Liver (tissue), 9 donors: ENCODE data around the gene RELCH. TPM values are rescaled to one million over a fixed set of nuclear protein-coding genes. Genes with fewer than 3 reads are reported as not detected.

Experiments
- DNase-seq: peaks from one replicate; pipeline ENCODE4 v3.0.0-alpha.2; 2017; ENCODE audit warnings: low spot score
- H3K27ac ChIP-seq, 2 donors: one replicate each; pipeline ENCODE4 v1.7.0; 2013; ENCODE audit warnings: inconsistent platforms in 2 of 2, low read length in 2 of 2, control low read depth in 1 of 2, low read depth in 1 of 2, mild to moderate bottlenecking in 1 of 2
- H3K27me3 ChIP-seq, 4 donors: one replicate each; pipeline versions ENCODE4 v1.6.1 to v1.7.0; 2013; ENCODE audit warnings: low read length in 3 of 4, inconsistent platforms in 1 of 4, mild to moderate bottlenecking in 1 of 4, moderate library complexity in 1 of 4; ENCODE audit not compliant: control insufficient read depth in 4 of 4, insufficient read depth in 4 of 4
- H3K36me3 ChIP-seq, 4 donors: one replicate each; pipeline versions ENCODE4 v1.6.1 to v1.7.0; 2013; ENCODE audit warnings: low read length in 3 of 4, mild to moderate bottlenecking in 3 of 4, low read depth in 1 of 4, moderate library complexity in 1 of 4; ENCODE audit not compliant: control insufficient read depth in 4 of 4, insufficient read depth in 3 of 4
- H3K4me1 ChIP-seq, 4 donors: one replicate each; pipeline versions ENCODE4 v1.6.1 to v1.7.0; 2013; ENCODE audit warnings: low read length in 3 of 4, mild to moderate bottlenecking in 3 of 4, moderate library complexity in 1 of 4; ENCODE audit not compliant: control insufficient read depth in 4 of 4, insufficient read depth in 4 of 4
- H3K4me3 ChIP-seq, 3 donors: one replicate each; pipeline versions ENCODE4 v1.6.1 to v1.7.0; 2013; ENCODE audit warnings: low read length in 3 of 3, control low read depth in 1 of 3, low read depth in 1 of 3, mild to moderate bottlenecking in 1 of 3
- H3K9ac ChIP-seq, 2 donors: one replicate each; pipeline ENCODE4 v1.7.0; 2013; ENCODE audit warnings: low read length in 2 of 2, mild to moderate bottlenecking in 2 of 2, moderate library complexity in 2 of 2, control low read depth in 1 of 2, low read depth in 1 of 2
- H3K9me3 ChIP-seq, 4 donors: one replicate each; pipeline versions ENCODE4 v1.6.1 to v1.7.0; 2013; ENCODE audit warnings: low read length in 3 of 4; ENCODE audit not compliant: control insufficient read depth in 4 of 4
- ATF3 ChIP-seq: IDR thresholded peaks from 2 replicates; pipeline ENCODE4 v1.6.1; 2016; ENCODE audit warnings: antibody characterized with exemption
- CTCF ChIP-seq: fragments of 150-350 bp; IDR thresholded peaks from 2 replicates; pipeline ENCODE4 v1.5.1; 2017; ENCODE audit warnings: improper control_type of control experiment, low read depth, low read length; ENCODE audit not compliant: missing input control
- EGR1 ChIP-seq, 2 donors: IDR thresholded peaks; 2 replicates each; pipeline ENCODE4 v1.6.1; 2016 to 2018; ENCODE audit warnings: antibody characterized with exemption in 2 of 2, low read depth in 2 of 2
- FOXA1 ChIP-seq: IDR thresholded peaks from 2 replicates; pipeline ENCODE4 v1.6.1; 2016; ENCODE audit warnings: antibody characterized with exemption
- GABPA ChIP-seq, 2 donors: IDR thresholded peaks in 1 of 2; conservative IDR thresholded peaks in 1 of 2; 2 replicates each; pipeline ENCODE4 v1.6.1; 2016; ENCODE audit warnings: antibody characterized with exemption in 2 of 2, mild to moderate bottlenecking in 1 of 2, moderate library complexity in 1 of 2
- JUND ChIP-seq, 2 donors: IDR thresholded peaks; 2 replicates each; pipeline ENCODE4 v1.6.1; 2016; ENCODE audit warnings: antibody characterized with exemption in 2 of 2
- MAX ChIP-seq: IDR thresholded peaks from 2 replicates; pipeline ENCODE4 v1.6.1; 2016; ENCODE audit warnings: antibody characterized with exemption
- RAD21 ChIP-seq, 2 donors: IDR thresholded peaks; 2 replicates each; pipeline ENCODE4 v1.6.1; 2016; ENCODE audit warnings: antibody characterized with exemption in 2 of 2, mild to moderate bottlenecking in 2 of 2
- RXRA ChIP-seq, 2 donors: IDR thresholded peaks; 2 replicates each; pipeline ENCODE4 v1.6.1; 2017 to 2018; ENCODE audit warnings: antibody characterized with exemption in 2 of 2, mild to moderate bottlenecking in 1 of 2
- SP1 ChIP-seq: IDR thresholded peaks from 2 replicates; pipeline ENCODE4 v1.6.1; 2018; ENCODE audit warnings: antibody characterized with exemption, mild to moderate bottlenecking
- TAF1 ChIP-seq: conservative IDR thresholded peaks from 2 replicates; pipeline ENCODE4 v1.6.1; 2016; ENCODE audit warnings: antibody characterized with exemption, mild to moderate bottlenecking
- YY1 ChIP-seq: IDR thresholded peaks from 2 replicates; pipeline ENCODE4 v1.6.1; 2016; ENCODE audit warnings: antibody characterized with exemption, mild to moderate bottlenecking
- ZBTB33 ChIP-seq: IDR thresholded peaks from 2 replicates; pipeline ENCODE4 v1.6.1; 2016; ENCODE audit warnings: antibody characterized with exemption
- WGBS: extraction: QIAGEN DNeasy Blood & Tissue Kit; methylation state at CpG from one replicate; pipeline ENCODE4 v1.1.7; 2013; 5-methylcytosine and 5-hydroxymethylcytosine counted together
- polyA plus RNA-seq, 2 donors: library from polyadenylated mRNA; stranded (reverse) in 1 of 2; unstranded in 1 of 2; fragments of 200-250 nt in 1 of 2; fragments of >200 nt in 1 of 2; fragmentation: Nextera tagmentation in 1 of 2; extraction: Ambion mirVana in 1 of 2; gene quantifications; one replicate each; pipeline versions ENCODE4 v1.2.1 to v1.2.3, GENCODE V29; 2013 to 2015
- total RNA-seq, 2 donors: library from RNA; depleted of rRNA; stranded (reverse); fragments of >200 nt; gene quantifications; one replicate each; pipeline ENCODE4 v1.2.3, GENCODE V29; 2014
- donor health status: healthy.
- donor health status: healthy.
- donor health status: healthy.
- donor health status: healthy.
- donor health status: healthy.

RELCH gene
- total and polyA plus RNA-seq, 4 donors = 4.3 to 21.7 (median 11.0) TPM

GRCh38 chr18:62249478-62250097 lies 62.5 kb downstream of the RELCH start (continued):
- TF ChIP-seq SP1 (no peak), JUND (IDR thresholded peaks at IDR 0.05) (no peak), CTCF (peak; percentile 75), YY1 (no peak)

- H3K27ac ChIP-seq = no peak overlapping the region
- no peak for TF ChIP-seq FOXA1
- TF ChIP-seq ATF3 = no peak
- TF ChIP-seq ZBTB33 = no peak
- no peak for TF ChIP-seq TAF1
- TF ChIP-seq SP1 = no peak
- TF ChIP-seq JUND (IDR thresholded peaks at IDR 0.05) = no peak
- TF ChIP-seq MAX = no peak
- no peak for TF ChIP-seq GABPA (IDR thresholded peaks at IDR 0.05 in 1 of 2, conservative IDR thresholded peaks at IDR 0.05 in 1 of 2)
- no peak for TF ChIP-seq YY1
- no peak for TF ChIP-seq EGR1 (IDR thresholded peaks at IDR 0.05; ENCODE audit: low read depth in 2 of 2)
- TF ChIP-seq CTCF = no peak
- no peaks in the 10 kb centered on the region for H3K9me3 ChIP-seq
- DNase-seq = no peak
- WGBS = 36% methylated on average over 2 of the region's 2 CpGs
- no peak overlapping the region for H3K4me3 ChIP-seq
- H3K9ac ChIP-seq = no peak overlapping the region
- no peaks in the 10 kb centered on the region for H3K27me3 ChIP-seq
- H3K4me1 ChIP-seq = peaks cover 0 to 14% (median 8%) of the 10 kb centered on the region in 4 donors
- peaks cover 0 to 8% (median 4%) of the 10 kb centered on the region in 4 donors for H3K36me3 ChIP-seq
Measured at GRCh38 chr18:62250475-62250874, 63.4 kb downstream of the RELCH start.

GRCh38 chr18:62258093-62258492 lies 71.0 kb downstream of the RELCH start:
- Histone ChIP-seq H3K27me3 (no peaks in the 10 kb centered on the region), H3K4me3 (no peak overlapping the region), H3K9me3 (no peaks in the 10 kb centered on the region), H3K4me1 (no peaks in the 10 kb centered on the region), H3K27ac (no peak overlapping the region), H3K9ac (no peak overlapping the region), H3K36me3 (peaks cover 3 to 44% (median 18%) of the 10 kb centered on the region in 4 donors)
- TF ChIP-seq RXRA (IDR thresholded peaks at IDR 0.05) (no peak), RAD21 (IDR thresholded peaks at IDR 0.05) (no peak), YY1 (no peak), JUND (IDR thresholded peaks at IDR 0.05) (no peak), ZBTB33 (no peak), MAX (no peak)
- DNase-seq = no peak
